ENCODE results near the gene CTNNA3.
"Not testable (repeated sequence)": the region's sequence is repeated elsewhere in the genome, so short reads cannot be mapped to it uniquely, and the experiment has no call there.

- not testable (repeated sequence) for TF ChIP-seq CTCF (IDR thresholded peaks at IDR 0.05); REST (IDR thresholded peaks at IDR 0.05; ENCODE audit: insufficient read depth in 1 of 2, low read depth in 2 of 2, low read length in 1 of 2); POLR2AphosphoS5 (IDR thresholded peaks at IDR 0.05; ENCODE audit: low read depth, low read length)
These were observed 11.9 kb downstream of the CTNNA3 start for GRCh38 chr10:67684140-67684539.
